ENCODE measurements around the gene COQ8A. TPM values are rescaled to one million over a fixed set of nuclear protein-coding genes. Genes with fewer than 3 reads are reported as not detected.

Gene COQ8A
- total RNA-seq, 4 donors from 2014 or later: 53.2 to 94.0 (median 80.8) TPM

DNA sequence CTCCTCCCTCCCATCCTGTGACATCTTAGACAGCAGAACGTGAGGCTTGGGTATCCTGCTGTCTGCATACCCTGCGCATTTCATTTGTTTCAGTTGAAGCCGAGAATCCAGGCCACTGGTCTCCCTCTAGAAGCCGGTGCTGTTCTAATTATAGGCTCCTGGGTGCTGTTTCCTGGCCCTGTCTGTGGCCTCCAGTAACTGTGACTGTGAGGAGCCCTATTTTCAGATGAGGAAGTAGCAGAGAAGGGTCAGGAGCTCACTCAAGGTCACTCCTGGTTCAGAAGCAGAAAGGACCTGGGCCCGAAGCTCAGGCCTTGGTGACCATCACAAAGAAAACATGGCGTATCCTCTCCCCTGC is 24.0 kb downstream of the COQ8A start:
- WGBS, 2 donors (ENCODE audit: low coverage in 1 of 2): 48% methylated on average over 2 of the region's 6 CpGs; no CpG with 5 or more reads in 1 of the 2 donors

DNA sequence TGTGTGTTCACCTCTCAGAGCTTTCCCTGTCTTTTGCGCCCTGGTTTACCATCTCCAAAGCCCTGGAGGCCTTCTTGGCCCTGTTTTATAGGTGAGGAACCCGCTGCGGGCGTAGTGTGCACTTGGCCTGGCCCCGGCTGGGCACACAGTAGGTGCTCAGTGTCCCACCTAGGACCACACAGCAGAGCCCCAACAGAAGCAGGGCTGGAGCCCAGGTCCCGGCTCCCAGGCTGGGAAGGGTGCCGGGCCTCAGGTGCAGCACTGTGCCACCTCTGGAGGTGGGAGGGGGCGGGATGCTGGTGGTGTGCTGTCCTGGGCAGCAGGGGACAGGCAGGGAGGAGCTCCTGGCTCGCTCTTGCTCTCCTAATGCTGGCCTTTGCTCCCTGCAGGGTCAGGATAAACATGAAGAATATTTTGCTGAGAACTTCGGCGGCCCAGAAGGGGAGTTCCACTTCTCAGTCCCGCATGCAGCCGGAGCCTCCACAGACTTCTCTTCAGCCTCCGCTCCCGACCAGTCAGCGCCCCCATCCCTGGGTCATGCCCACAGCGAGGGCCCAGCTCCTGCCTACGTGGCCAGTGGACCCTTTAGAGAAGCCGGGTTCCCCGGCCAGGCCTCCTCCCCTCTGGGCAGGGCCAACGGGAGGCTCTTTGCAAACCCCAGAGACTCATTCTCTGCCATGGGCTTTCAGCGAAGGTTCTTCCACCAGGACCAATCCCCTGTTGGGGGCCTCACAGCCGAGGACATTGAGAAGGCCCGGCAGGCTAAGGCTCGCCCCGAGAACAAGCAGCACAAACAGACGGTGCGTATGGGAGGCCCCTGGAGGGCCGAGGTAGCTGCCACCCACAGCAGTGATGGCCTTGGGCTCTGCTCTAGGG is 24.8 kb downstream of the COQ8A start:
- Histone ChIP-seq H3K27ac (peak overlapping the region in 3 of 4 donors; percentile 59 to 68 (median 67)), H3K36me3 (peaks cover 0 to 68% of the 10 kb centered on the region in 2 donors), H3K9me3 (no peaks in the 10 kb centered on the region), H3K4me3 (no peak overlapping the region), H3K4me1 (peaks cover 0 to 50% (median 4%) of the 10 kb centered on the region in 3 donors), H3K27me3 (no peaks in the 10 kb centered on the region)
- TF ChIP-seq POLR2A (IDR thresholded peaks at IDR 0.05) (no peak), EP300 (IDR thresholded peaks at IDR 0.05) (no peak), POLR2AphosphoS5 (IDR thresholded peaks at IDR 0.05) (no peak)
- TF ChIP-seq, protein P1, sequence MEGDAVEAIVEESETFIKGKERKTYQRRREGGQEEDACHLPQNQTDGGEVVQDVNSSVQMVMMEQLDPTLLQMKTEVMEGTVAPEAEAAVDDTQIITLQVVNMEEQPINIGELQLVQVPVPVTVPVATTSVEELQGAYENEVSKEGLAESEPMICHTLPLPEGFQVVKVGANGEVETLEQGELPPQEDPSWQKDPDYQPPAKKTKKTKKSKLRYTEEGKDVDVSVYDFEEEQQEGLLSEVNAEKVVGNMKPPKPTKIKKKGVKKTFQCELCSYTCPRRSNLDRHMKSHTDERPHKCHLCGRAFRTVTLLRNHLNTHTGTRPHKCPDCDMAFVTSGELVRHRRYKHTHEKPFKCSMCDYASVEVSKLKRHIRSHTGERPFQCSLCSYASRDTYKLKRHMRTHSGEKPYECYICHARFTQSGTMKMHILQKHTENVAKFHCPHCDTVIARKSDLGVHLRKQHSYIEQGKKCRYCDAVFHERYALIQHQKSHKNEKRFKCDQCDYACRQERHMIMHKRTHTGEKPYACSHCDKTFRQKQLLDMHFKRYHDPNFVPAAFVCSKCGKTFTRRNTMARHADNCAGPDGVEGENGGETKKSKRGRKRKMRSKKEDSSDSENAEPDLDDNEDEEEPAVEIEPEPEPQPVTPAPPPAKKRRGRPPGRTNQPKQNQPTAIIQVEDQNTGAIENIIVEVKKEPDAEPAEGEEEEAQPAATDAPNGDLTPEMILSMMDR (IDR thresholded peaks at IDR 0.05): no peak
- ATAC-seq: no peak
- 96% methylated on average over 9 of the region's 29 CpGs; no CpG with 5 or more reads in 1 of the 2 donors for WGBS, 2 donors (ENCODE audit: low coverage in 1 of 2)

More for the DNA sequence above, 24.0 kb downstream of the COQ8A start:
- TF ChIP-seq EP300 (IDR thresholded peaks at IDR 0.05) (no peak), POLR2AphosphoS5 (IDR thresholded peaks at IDR 0.05) (no peak), POLR2A (IDR thresholded peaks at IDR 0.05) (no peak)
- TF ChIP-seq, protein P1 (IDR thresholded peaks at IDR 0.05): no peak
- Histone ChIP-seq H3K27me3 (no peaks in the 10 kb centered on the region), H3K4me1 (peaks cover 0 to 56% (median 4%) of the 10 kb centered on the region in 3 donors), H3K27ac (peak overlapping the region in 3 of 4 donors; percentile 59 to 68 (median 67)), H3K36me3 (peaks cover 0 to 61% of the 10 kb centered on the region in 2 donors), H3K4me3 (no peak overlapping the region), H3K9me3 (no peaks in the 10 kb centered on the region)
- no peak for ATAC-seq

DNA sequence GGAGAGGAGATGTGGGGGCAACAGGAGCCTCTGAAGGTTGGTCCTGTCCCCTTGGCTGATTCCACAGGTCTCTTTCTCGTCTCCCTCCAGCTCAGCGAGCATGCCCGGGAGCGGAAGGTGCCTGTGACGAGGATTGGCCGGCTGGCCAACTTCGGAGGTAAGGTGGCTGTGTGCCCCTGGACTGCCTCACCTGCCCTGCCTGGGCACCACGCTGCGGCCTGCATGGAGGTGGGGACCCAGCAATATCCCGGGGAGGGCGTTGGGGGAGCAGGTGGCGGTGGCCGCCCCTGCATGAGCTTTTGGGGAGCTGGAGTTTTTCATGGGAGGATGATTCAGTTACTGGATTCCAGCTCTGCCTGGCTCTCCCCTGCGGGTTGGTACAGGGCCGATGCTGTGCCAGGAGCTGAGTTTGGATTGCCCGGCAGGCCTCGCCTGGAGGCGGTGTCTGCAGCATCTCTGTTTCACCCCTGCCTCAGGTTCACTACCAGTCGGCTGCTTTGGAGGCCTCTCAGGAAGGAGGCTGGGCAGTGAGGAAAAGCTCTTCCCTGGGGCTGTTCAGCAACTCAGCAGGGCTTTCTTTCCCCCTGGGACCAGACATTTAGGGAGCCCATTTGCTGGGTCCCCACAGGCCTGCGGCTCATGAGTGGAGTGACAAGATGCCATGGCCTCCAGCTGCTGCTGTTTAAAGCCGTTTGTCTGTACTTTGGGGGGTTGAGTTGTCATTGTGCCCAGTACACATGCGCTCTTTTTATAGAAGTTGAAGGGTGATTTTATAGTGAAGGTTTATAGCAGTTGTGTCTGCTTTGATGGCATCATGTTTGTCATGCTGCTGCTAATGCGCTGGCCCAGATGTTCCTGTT is 25.7 kb downstream of the COQ8A start:
- no peak for TF ChIP-seq POLR2AphosphoS5 (IDR thresholded peaks at IDR 0.05)
- TF ChIP-seq, protein P1 (IDR thresholded peaks at IDR 0.05): no peak
- TF ChIP-seq POLR2A (IDR thresholded peaks at IDR 0.05): no peak
- no peak for TF ChIP-seq EP300 (IDR thresholded peaks at IDR 0.05)
- ATAC-seq: no peak
- WGBS, 2 donors (ENCODE audit: low coverage in 1 of 2): 93 to 100% methylated on average over 1 to 9 of the region's 23 CpGs
- Histone ChIP-seq H3K36me3 (peaks cover 0 to 78% of the 10 kb centered on the region in 2 donors), H3K4me1 (peaks cover 0 to 50% (median 4%) of the 10 kb centered on the region in 3 donors), H3K27me3 (no peaks in the 10 kb centered on the region), H3K9me3 (no peaks in the 10 kb centered on the region), H3K27ac (peak overlapping the region in 3 of 4 donors; percentile 24 to 59 (median 45)), H3K4me3 (no peak overlapping the region)

DNA sequence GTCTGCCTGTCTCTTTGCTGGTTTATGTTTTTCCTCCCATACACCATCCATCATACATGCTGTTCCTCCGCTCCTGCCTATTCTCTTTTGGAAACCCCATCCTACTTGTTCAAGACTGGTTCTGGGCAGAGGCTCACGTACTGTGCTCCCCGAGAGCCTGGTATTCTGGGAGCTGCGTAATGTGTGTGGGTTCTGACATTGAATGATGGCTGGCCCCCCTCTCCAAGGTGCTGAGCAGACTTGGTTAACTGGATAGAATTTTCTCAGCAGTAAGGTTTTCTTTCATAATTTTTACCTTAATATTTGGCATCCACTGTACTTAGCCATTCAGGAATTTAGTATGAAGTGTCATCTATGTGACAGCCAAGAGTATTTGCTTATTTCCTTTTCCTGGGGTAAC is 26.6 kb downstream of the COQ8A start:
- Histone ChIP-seq H3K9me3 (peaks cover 0 to 8% (median 0%) of the 10 kb centered on the region in 3 donors), H3K27ac (peak overlapping the region in 3 of 4 donors; percentile 50 to 74 (median 59)), H3K36me3 (peaks cover 0 to 83% of the 10 kb centered on the region in 2 donors), H3K4me1 (peaks cover 0 to 45% (median 4%) of the 10 kb centered on the region in 3 donors), H3K27me3 (no peaks in the 10 kb centered on the region), H3K4me3 (no peak overlapping the region)
- TF ChIP-seq EP300 (IDR thresholded peaks at IDR 0.05) (no peak), POLR2AphosphoS5 (IDR thresholded peaks at IDR 0.05) (no peak), POLR2A (IDR thresholded peaks at IDR 0.05) (no peak)
- TF ChIP-seq, protein P1 (IDR thresholded peaks at IDR 0.05): no peak
- 61 to 88% methylated on average over 4 of the region's 4 CpGs for WGBS, 2 donors (ENCODE audit: low coverage in 1 of 2)
- ATAC-seq: no peak

All from gastroesophageal sphincter (tissue), 4 donors.